ENCODE results near the gene LAMC3.

DNA sequence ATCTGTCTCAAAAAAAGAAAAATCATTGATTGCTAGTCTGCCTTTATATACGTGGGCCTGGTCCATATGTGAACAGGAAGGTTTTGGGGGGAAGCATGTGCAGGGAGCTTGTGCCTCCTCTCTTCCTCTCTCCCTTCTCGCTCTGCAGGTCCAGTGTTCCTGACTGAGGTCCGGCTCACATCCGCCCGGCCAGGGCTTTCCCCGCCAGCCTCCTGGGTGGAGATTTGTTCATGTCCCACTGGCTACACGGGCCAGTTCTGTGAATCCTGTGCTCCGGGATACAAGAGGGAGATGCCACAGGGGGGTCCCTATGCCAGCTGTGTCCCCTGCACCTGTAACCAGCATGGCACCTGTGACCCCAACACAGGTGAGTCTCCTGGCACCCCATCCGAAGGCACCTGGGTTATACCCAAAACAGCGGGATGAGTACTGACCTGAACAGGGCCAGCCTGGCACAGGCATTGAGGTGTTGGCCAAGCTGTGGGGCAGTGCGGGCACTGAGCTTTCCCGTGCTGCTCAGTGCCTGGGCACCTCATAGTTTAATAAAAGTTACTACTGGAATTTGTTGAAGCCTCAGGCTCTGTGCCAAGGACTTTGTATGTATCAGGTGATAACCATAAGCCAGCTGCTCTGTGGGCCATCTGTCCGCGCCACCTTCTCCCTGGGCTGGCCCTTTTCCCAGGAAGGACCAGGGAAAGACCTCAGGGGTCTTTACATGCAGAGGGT lies 48.0 kb downstream of the LAMC3 start:
- TF ChIP-seq CTCF (IDR thresholded peaks at IDR 0.05) = no peak
- TF ChIP-seq ZFX (IDR thresholded peaks at IDR 0.05; ENCODE audit: borderline replicate concordance) = no peak
